GM18861 (cell line): ENCODE measurements around the gene KCNMB4.

Experiments used
- ATAC-seq: cut with Tn5 transposase; IDR thresholded peaks from one replicate; pipeline ENCODE4 v1.9.1; 2021; ENCODE audit not compliant: unreplicated experiment

Gene KCNMB4

DNA sequence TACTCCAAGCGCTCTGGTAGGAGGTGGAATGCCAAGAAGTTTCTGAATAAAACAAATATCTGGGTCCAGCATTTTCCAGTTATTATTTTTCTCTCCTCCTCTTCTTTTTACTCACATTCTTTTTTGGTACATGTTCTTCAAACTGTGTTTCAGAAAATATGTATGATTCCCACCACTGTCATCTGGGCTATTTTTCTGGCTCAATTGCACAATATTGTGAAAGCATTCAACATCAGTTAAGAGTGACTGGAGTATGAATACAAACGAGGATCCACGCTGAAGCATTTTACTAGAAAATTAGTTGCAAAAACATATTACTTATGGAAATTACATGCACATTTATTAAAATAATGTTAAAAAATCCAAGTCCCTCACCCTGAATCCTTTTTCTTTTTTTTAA, 61.5 kb downstream of the KCNMB4 start:
- no peak for ATAC-seq

DNA sequence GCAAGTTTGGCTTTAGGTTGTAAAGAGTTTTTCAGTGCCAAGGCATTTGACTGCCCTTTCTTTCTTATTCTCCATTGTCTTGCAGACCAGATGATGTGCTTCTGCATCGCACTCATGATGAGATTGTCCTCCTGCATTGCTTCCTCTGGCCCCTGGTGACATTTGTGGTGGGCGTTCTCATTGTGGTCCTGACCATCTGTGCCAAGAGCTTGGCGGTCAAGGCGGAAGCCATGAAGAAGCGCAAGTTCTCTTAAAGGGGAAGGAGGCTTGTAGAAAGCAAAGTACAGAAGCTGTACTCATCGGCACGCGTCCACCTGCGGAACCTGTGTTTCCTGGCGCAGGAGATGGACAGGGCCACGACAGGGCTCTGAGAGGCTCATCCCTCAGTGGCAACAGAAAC, 64.3 kb downstream of the KCNMB4 start:
- ATAC-seq: no peak

DNA sequence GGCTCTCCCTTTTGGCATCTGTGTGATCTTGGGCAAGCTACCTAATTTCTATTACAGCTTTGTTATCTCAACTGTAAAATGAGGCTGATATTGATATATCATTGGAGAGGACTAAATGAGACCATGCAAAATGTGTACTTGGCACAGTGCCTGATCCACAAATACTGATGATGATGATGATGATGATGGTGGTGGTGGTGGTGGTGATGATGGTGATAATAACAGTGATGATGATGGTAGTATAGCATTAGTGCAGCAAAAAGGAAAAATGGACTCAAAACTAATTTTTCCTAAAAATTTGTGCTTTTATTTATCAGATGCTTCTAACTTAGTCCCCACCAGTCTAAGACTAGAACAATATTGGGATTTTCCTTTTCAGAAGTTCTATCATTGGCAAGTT, 70.7 kb downstream of the KCNMB4 start:
- ATAC-seq: no peak

DNA sequence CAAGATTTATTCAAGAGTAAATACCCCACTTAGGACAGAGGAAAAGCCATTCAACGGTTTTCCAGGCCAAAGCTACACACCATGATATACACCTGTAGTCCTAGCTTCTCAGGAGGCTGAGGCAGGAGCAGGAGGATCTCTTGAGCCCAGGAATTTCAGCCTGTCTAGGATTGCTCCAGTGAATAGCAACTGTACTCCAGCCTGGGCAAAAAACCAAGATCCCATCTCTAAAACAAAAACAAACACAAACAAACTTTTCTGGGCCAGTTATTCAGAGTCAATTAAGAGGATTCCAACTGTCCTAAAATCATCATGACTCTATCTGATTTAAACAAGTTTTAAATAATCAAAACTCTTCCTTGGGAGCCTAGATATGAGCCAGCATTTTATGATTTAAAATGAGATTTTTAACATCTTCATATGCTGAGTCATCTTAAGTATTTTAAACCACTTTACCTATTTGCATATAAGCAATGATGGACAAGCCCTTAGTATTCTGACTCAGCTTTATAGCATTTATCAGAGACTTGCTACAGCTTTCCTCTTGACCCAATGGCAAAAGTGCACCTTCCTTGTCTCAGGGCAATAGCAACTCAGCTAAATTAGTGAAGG, 77.1 kb downstream of the KCNMB4 start:
- ATAC-seq: no peak

DNA sequence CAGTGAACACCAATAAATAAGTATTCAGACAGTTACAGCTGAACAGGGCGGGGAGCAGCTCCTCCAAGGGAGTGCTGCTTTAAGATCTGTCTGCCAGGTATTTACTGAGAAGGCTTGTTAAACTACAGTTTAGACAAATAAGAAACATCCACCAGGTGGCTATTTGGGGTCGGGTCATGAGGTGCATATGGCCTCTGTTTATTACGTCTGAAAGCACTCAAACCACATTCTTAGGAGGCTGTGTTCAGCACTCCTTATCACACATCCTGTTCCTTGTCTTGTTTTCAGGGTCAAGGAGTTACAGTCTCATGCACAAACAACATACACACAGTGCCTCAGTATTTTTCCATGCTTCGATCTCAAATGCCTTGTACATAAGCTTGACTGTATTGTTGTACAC, 78.8 kb downstream of the KCNMB4 start:
- no peak for ATAC-seq

DNA sequence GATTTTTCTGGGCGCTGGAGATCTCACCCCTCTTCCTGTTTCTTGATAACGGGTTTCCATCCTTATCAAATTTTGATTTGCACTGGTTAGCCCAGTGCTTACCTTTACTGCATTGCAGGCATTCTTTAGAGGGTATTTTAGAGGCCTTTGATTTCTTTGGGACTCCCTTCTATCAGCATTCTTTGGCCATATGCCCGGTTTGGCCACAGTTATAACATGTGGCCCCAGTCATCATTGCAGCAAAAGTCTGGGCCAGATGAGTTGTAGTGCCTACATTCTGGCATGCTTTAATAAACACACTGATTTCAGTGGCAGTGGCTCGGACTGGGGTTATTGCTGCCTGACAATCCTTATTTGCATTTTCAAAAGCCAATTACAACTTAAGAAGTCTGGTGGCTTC, 82.3 kb downstream of the KCNMB4 start:
- no peak for ATAC-seq

DNA sequence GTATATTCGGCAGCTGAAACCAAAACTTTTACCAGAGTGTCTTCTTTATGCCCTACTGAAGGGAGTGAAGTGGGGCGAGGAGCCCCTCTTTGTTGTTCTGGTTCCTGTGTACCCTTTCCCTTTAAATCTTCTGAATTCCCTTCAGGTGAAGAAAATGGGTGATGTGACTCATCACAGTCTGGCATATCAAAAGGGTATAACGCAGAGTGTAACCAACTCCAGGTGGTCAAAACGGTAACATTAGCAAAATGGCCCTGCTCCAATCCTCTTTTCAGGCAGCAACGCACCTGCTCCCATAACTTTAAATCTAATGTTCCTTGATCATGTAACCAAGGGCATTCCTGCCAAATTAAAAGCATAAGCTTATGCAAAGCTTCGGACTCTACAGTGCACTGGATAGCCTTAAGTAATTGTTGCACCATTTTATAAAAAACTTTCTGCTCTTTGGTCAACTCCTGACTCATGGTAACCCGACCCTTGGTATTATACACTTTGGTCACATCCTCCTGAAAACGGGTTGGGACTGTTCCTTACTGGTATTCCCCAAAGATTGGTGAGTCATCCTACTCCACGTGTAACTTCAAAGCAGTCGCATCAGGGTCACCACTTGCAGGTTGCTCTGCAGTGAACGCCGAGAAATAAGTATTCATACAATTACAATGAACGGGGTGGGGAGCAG, 83.1 kb downstream of the KCNMB4 start:
- no peak for ATAC-seq

DNA sequence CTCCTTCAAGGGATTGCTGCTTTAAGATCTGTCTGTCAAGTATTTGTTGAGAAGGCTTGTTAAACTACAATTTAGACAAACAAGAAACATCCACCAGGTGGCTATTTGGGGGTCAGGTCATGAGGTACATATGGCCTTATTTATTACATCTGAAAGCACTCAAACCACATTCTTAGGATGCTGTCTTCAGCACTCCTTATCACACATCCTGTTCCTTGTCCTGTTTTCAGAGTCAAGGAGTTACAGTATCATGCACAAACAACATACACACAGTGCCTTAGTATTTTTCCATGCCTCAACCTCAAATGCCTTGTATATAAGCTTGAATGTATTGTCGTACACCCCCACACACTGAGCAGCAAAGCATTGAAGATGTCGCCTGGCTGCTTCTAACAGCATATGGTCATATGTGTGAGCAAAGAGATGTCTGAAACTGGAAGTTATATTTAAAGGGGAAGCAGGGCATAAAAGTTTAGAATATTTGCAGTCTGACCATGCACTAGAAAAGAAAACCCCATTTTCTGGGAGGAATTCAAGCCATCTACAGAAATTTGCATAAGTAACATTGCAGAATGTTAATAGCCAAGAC, 83.8 kb downstream of the KCNMB4 start:
- ATAC-seq: no peak

DNA sequence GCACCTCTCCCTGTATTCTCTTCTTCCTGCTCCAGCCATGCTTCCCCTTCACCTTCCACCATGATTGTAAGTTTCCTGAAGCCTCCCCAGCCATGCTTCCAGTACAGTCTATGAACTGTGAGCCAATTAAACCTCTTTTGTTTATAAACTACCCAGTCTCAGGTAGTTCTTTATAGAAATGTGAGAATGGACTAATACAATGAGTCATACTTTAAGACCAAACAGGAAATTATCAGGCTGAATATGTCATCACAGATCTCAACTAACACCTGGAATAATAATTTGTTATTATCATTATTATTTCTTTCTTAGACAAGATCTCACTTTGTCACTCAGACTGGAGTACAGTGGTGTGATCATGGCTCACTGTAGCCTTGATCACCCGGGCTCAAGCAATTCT, 85.4 kb downstream of the KCNMB4 start:
- ATAC-seq: no peak

DNA sequence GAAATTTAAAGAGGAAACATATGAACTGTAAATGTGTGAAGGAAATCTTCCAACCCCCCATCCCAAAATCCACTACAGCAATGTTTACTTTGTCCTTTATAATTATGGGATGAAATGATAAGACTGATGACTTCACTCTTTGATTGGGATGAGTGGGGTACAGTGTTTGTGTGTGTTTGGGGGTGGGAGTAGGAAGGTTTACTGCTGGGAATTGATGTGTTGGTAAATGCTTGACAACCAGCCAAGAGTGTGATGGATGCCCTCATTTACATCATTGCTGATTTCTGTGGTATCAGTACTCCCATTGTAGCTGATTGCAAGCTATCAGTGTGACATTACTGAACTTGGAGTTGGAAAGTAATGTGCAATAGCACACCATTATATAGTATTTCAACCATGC, 90.9 kb downstream of the KCNMB4 start:
- ATAC-seq: no peak

DNA sequence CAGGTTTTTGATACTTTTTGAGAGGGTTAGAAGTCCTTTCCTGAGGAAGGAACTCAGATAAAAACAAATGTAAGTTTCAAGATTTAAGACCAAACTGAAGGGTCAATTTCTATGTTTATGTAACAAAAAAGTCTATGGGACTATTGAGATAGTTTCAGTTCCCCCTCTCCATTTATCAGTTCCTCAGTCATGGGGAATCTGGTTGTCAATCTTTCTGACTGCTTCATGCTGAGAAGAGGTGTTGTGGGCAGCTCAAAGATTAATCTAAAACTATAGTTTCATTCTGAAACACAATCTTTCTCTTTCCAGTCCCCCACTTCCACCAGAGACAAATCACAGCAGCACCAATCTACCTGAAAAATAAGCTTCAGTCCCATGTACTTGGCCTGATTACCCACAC, 93.7 kb downstream of the KCNMB4 start:
- peak; percentile 89 for ATAC-seq

DNA sequence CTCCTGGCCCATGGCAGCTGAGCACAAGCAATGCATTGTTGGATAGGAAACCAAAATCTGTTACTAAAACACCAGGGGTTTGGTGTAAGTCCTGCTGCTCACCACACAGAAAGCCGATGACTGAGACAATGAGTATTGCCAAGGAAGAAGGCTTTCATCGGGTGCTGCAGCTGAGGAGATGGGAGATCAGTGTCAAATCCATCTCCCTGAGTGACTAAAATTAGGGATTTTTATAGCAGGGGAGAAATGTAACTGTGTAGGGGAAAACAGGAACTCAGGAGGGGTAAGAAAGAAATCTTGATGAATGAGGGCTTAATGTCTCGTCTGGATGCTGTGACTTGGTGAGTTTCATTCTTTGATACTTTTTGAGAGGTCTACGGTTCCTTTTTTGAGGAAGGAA, 97.9 kb downstream of the KCNMB4 start:
- ATAC-seq: no peak

DNA sequence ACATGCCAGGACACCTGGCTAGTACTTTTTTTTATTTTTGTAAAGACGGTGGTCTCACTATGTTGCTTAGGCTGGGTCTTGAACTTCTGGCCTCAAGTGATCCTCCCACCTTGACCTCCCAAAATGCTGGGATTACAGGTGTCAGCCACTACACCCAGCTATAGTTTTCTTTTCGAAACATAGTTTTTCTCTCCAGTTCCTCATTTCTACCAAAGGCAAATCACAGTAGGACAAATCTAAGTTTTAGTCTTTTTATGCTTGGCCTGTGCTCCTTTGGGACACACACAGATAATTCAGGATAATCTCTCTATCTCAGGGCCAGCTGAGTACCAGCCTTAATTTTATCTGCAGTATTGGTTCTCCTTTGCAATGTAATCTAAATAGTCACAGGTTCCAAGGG, 100.7 kb downstream of the KCNMB4 start:
- ATAC-seq: no peak

DNA sequence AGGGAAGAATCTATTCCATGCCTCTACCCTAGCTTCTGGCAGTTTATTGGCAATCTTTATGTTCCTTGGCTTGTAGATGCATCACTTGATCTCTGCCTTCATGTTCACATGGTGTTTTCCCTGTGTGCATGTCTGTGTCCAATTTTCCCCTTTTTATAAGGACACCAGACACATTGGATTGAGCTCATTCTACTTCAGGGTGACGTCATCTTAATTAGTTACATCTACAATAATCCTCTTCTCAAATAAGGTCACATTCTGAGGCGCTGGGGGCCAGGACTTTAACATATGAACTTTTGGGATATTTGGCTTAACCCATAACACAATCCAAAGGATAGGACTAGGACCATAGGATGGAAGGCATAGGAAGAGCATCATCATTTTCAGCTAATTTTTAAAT, 101.4 kb downstream of the KCNMB4 start:
- no peak for ATAC-seq

DNA sequence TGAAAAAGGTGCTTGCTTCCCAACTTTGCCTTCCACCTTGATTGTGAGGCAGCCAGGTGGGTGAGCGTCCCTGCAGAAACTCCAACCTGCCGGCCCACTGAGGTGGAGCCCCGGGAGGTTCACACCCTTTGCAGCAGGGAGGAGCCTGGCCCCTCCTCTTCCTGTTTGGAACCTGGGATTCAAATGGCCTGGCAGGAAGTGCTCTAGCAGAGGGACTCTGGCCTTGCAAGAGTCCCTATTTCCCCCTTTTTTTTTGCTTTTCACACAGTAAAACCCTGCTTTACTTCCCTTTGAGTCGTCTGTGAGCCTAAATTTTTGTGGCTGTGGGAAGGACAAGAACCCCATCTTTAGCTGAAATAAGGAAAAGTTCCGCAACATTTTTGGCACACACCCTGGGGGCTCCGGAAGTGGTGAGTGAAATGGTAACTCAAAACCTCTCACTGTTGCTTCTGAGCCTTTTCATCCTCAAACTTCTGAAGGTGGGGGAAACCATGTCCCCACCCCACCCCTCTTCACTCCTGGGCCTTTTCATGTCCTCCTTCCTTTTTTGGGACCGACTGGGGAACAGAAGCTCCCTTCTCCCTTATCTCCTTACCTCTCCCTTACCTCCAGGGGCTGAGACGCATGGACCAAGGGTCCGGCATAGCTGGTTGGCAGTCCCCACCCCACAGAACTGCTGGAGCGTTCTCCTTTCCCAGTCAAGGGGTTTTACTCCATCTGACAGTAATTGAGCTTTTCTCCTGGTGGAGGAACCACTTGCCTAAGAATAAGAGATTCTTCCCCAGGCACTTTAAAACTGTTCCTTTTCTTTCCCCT, 102.0 kb downstream of the KCNMB4 start:
- ATAC-seq: no peak

DNA sequence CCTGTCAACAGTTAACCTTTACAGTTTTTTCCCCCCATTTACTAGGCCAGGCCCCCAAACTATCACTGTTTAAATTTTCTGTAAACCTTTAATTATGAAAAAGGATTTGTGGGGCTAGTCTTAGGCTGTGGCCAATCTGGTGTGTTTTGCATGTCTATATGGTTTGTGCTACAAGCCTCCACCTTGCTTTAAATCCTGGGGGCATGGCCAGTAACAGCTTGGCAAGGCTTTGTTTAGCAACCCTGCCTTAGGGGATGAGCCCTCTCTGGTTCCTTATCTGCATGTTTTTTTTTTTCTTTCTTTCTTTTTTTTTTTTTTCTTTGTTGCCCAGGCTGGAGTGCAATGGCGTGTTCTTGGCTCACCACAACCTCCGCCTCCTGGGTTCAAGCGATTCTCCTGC, 102.7 kb downstream of the KCNMB4 start:
- ATAC-seq: no peak

DNA sequence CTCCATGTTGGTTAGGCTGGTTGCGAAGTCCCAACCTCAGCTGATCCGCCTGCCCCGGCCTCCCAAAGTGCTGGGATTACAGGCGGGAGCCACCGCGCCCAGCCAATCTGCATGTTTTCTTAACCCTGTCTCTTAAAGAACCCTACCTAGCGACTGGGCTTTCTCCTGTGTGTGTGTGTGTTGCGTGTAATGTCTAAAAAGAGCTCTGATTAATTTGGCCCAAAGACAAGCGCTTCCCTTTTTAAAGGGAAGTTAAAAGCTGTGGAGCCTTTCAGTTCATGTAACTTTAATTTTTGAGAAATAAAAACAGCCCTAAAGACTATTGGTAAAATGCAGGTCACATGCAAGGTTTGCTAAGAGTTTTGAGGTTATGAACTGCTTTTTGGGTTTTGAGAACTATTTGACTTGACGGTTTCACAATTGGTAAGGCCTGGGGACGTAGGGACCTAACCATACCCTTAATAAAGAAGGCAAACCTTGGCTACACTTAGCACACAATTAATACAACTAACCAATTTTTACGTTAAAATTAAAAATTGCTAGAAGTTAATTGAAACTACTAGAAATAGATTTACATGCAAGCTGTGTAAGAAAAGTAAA, 103.2 kb downstream of the KCNMB4 start:
- ATAC-seq: no peak

DNA sequence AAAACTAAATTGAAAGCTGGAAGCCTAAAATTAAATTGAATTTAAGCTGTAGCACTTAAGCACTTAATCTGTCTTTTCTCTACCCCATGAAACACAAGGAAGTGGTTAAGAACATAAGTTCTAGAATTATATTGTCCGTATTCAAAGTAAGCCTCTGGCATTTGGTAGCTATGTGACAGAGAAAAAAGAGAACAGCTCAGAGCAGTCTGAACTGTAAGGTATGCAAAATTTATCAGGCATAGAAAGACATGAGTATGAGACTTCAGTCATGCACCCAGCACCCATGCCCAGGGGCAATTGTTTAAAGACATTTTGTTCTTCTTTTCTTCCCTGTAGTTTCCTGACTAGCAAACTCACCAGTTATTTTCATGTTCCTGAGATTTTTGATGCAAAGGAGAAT, 116.7 kb downstream of the KCNMB4 start:
- ATAC-seq: no peak
